Measurements from ENCODE around the gene PTPRM.

The PTPRM gene

DNA sequence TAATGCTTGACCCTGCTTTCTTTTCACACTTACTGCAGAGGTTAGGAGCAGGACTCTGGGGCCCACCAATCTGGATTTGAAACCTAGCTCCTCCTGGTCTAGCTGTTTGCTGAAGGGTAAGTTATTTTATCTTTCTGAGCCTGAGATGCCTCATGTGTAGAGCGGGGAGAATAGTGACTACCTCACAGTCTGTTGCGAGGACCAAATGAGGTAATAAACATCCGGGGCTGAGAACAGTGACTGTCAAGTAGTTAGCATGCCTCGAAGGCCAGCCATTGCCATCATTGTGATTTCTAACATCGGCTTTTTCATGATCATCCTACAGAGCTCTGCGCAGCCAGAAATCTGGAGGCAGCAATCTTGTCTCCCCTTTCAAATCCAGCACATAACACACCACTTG is 32.9 kb downstream of the PTPRM start:
- DNase-seq (ENCODE audit: low read depth in 2 of 2), result no peak

DNA sequence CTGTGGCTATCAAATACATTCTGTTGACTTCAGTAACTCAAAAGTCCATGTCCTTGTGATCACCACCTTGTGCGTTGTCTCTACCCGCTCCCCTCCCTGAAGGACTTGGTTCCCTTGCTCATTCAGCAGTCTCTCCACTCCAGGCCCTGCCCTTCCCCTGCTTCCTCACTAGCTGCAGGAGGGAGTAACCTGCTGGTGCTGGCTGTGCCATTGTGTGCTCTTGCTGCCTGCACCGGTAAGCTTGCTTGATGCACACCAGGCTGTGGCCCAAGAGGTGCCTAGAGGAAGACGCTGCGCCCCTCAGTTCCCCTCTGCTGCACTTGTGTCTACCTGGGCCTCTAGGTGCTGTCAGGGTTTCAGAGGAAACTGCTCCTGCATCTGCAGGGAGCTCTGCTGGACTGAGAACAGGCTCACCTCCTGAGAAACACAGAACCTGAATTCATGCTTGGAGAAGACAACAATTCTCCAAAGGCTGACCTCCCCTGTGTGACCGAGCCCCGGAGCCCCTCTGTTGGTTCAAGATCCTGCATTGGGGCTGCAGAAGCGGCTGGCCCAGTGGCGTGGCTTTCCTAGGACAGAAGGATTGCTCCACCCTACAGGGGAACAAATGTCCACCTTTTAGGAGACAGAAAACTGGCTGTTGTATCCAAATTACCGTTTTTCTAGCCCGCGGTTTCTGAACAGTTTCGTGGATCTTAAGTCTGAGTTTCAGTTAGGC is 33.6 kb downstream of the PTPRM start:
- DNase-seq (ENCODE audit: low read depth in 2 of 2), result no peak

DNA sequence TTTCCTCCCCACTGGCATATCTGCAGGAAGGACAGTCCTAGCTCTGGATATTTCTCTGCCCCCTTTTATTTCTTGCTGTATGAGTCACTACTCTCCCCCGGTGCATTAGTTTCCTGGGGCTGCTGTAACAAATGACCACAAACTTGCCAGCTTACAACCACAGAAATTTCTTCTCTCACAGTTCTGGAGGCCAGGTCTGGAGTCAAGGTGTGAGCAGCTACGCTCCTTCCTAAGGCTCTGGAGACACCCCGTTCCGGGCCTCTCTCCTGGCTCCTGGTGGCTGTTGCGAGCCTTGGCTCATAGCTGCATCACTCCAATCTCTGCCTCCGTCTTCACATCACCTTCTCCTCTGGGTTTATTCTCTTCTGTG is 34.1 kb downstream of the PTPRM start:
- DNase-seq (ENCODE audit: low read depth in 2 of 2), result no peak

DNA sequence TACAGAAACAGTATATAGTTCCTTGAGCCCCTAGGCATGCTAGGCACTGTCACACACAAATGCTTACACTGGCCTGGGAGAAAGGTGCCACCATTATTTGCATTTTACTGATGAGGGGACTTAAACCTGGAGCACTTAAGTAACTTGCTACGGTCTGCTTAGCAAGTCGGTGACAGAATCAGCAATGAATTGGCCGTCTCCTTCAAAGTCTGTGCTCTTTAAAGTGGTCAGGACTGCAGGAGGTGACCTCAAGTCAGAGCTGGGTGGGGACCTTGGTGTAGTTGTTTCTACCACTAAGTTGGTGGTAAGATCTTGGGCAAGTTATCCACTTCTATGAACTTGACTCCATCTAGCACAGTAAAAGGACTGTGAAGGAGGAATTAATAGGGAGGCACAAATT is 34.8 kb downstream of the PTPRM start:
- no peak for DNase-seq (ENCODE audit: low read depth in 2 of 2)

DNA sequence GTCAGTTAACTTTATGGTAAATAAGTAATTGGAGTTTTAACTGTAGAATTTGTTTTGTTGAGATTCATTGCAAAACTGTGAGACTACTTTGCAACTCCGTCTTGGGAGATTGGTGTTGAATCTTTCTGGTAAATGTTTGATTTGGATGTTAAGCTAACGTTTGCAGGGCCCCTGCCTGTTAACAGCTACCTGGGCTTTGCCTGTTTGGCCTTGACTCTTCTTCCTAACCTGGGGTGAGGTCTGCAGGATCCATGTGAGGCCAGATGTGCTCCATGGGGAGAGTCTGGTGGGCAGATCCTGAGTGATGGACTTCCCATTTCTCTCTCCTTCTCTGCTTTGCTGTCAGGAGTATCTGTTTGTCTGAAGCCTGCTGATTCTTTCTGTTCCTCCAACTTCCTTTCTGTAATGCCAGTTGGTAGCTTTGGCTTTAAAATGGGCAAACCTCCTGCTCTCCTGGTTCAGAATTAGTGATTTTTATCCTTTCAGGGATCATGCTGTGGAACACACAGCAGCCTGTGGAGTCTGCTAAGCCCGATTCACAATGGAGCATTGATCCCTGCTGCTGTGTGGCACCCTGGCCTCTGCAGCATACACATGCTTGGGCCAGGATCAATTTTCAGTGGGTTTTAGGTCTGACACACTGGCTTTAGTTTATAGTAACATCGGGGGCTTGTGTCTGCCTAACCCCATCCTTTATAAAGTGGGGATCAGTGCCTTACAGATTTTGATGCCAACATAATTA is 36.3 kb downstream of the PTPRM start:
- no peak for DNase-seq (ENCODE audit: low read depth in 2 of 2)

DNA sequence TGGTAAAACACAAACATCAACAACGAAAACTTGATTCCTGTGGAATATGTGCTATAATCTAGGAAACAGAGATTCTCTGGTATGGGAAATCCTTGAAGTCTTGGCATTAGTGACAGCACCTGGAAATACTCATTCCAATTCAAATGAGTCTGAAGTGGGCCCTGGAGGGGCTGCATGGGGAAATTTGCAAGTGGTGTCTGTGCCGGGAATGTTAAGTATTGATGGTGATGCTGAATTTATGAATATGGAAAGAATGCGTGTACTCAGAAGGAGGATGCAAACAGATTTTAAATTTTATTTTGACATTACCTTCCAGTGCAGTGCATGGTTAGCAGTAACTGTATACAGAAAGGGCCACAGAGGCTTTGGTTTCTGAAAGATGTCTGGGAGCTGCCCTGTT is 37.2 kb downstream of the PTPRM start:
- no peak for DNase-seq (ENCODE audit: low read depth in 2 of 2)

DNA sequence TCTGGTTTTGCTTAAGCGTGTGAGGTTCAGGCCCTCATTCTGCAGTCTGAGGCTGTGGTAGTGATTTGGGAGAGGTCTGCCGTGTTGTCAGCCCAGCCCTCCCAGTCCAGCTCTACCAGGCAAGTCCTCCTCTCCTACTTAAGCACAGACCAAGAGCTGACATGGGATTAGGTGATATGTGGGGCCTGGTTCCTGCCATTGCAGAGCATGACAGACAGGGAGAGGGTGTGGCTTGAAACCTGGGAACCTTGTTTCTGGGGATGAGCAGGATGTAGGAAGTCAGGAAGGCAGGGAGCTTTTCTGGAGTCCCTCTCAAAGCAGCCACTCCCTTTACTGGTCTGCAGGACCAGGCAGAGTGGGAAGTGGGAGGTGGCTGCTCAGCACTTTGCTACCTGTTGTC is 38.6 kb downstream of the PTPRM start:
- DNase-seq (ENCODE audit: low read depth in 2 of 2), result no peak

DNA sequence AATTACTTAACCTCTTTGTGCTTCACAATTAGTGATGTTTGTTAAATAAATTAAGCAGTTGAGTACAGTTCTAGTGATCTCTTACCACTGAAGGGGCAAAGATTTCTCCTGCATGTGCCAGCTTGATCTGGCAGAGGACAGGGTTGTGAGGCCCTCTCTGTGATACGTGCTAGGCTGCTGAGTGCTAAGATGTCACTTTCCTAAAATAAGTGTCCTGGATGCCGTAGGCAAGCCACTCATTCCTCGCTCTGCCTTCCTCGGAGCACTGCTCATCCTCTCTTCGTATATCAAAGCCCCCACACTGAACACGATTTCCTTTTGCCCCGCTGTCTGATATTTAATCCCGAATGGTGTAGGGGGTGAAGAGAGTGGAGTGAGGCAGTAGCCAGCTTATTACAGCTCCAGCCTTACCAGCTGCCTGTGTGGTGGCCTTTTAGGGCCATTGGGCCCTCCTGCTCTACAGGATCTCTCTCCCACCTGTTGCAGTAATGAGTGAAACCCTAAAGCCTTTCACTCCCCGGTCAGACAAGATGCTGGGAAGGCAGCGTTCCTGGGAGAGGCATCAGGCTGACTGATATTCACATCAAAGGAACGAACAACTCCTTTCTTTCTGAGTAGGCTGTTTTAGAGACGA is 40.5 kb downstream of the PTPRM start:
- DNase-seq (ENCODE audit: low read depth in 2 of 2), result no peak

DNA sequence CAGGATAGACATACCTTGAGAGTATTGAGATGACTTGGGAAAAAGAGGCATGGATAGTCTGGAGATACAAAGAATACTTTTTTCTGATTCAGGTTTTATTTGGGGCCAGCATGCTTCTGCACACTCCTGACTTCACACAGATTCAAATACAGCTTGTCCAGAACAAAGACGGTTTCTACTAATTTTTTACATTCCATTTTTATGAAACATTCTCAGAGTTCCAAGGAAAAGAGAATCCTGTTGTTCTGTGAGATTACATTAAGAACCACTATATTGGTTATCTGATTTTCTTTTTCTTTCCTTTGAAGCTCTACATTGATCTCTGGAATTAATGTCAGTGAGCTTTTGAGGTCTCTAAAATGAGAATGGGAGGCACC is 41.0 kb downstream of the PTPRM start:
- no peak for DNase-seq (ENCODE audit: low read depth in 2 of 2)

DNA sequence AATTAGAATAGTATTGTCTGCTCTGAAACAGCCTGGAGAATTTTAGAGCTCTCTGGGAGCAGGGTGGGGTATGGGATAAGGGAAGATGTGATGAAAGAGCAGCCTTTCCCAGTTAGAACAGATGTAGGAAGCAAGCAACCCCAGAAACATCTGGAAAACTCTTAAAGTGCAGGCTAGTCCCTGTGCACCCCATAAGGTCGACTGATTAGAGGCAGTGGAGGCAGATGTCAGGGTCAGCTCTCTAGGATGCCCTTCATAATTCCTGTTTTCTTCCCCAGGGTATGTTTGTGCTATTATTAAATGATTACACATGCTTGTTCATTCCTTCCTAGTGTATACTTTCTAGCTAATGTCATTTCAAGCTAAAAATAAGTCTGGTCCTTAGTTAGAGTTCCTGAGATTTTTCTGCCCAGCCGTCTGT is 41.7 kb downstream of the PTPRM start:
- DNase-seq (ENCODE audit: low read depth in 2 of 2), result no peak

DNA sequence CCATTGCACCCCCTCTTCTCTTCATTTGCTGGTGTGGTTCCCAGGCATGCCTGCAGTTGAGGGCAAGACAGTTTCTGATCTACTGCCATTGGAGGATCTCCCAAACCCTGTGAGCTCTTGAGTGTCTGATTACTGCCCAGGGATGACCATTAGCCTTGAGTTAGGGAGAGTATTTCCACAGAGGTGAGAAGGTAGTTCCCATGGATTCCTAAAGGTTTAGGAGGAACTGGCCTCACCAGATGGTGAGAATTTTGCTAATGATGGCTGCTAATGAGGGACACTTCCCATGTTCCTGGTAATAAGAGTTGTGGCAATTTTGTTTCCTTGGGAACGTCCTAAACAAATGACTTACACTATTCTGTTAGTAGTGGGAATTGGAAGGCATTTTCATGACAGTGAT is 42.5 kb downstream of the PTPRM start:
- no peak for DNase-seq (ENCODE audit: low read depth in 2 of 2)

DNA sequence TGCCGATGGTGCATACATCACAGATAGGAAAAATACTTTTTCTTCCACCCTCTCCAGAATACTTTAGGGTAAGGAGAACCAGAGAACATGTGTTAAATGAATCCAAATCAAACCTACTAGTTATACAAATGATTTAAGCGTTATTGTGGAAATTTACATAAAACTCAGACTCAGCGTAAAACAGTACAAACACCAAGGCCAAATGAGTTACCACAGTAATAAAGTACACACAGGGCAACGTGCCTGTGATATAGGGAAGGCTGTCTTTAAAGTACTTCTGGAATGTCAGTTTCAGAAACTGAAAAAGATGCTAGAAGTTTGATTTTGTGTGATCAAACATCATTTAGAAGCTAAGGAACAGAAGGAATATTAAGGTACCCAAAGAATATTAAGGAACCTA is 46.9 kb downstream of the PTPRM start:
- DNase-seq (ENCODE audit: low read depth in 2 of 2), result no peak

DNA sequence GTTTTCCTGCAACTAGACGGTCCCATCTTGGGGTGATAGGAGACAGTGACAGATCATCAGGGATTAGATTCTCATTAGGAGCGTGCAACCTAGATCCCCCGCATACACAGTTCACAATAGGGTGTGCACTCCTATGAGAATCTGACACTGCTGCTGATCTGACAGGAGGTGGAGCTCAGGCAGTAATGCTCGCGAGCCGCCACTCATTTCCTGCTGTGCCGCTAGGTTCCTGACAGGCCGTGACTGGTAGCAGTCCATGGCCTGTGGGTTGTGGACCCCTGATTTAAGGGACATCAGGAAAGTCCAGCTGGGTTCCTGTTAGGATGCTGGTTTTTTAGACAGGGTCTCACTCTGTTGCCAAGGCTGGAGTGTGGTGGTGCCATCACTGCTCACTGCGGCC is 48.7 kb downstream of the PTPRM start:
- no peak for DNase-seq (ENCODE audit: low read depth in 2 of 2)

DNA sequence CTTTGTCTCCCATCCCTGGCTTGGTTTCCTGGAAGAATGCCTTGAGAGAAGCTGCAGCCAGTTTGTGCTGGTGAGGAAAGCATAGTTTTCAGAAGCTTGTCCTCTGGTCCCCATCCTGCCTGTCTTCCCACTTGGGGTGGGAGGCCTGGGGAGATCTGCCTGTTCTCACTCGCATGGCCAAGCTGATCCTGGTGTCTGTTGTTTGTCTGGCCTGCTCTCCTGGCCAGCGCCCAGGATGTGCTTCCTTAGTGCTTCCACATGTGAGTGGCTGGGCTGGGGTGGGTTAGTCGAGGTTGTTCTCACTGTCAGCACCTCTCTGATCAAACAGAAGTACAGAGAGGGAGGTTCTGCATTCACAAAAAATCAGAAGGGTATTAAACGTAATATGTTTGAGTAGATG is 49.5 kb downstream of the PTPRM start:
- no peak for DNase-seq (ENCODE audit: low read depth in 2 of 2)

DNA sequence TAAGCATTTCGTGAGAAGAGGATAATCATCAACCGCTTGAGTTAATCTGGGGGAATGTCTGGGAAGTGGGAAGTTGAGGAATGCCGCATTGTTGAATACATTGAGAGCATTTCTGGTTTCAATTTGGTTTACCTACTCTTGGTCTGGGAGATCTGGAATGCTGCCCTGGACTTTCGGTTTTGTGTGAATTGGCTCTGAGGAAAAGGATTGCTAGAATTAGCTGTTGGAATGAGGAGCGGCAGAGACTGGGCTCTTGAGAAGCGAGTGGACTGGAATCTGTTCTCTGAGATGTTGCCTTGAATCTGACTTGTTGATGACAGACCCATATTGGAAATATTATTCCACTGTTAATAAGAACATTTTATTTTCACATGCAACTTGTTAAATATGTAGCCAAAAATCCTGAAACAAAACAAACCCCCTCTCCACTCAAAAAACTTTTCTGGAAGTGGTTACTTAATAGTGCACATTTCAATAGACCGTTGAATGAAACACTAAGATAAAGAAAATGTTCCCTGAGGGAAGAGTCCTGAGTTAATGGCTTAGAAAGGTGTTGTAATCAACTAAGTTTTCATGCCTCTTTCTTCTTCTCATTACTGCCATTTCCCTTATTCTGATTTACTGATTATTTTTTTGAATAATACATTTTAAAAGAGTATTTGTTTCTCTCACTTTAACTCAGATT is 50.8 kb downstream of the PTPRM start:
- no peak for DNase-seq (ENCODE audit: low read depth in 2 of 2)

DNA sequence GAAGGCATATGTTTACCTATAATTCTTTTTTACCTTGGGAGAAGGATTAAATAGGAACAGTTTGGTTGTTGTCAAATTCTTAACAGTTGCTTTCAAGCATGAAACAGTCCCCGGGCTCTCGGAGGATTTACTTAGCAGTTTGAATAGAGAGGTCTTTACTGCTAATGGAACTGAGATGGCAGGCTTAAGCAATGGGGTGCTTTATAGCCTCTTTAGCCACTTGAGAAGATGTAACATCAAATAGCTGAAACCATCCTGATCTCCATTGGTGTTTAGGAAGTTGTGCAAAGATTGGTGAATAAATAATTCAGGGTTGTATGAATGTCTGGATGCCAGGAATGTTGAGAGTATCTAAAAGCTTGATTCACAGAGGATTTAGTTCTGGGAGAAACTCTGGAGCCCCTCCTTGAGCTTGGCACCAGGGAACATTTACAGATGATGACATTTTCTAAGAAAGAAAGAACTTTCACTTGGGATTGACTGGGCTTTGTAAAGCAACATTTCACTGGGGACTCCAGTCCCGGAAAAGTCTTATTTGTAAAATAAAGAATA is 51.9 kb downstream of the PTPRM start:
- DNase-seq (ENCODE audit: low read depth in 2 of 2), result no peak

DNA sequence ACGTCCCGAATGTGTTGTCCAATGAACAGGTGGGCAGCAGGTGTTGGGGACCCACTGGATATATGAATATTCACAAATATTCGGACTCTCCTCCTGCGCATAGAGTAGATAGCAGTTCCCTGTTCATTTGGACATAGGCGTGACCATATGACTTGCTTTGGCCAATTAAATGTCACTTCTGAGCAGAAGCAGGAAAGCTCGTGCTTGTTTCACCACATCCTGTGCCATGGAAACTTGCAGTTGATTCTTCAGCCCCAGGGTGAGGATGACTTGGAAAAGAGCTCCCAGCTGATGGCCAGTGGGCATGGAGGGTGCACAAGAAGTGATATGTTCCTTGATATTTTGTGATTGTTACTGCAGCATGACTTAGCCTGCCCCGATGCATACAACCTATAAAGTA is 52.6 kb downstream of the PTPRM start:
- DNase-seq (ENCODE audit: low read depth in 2 of 2), result no peak

DNA sequence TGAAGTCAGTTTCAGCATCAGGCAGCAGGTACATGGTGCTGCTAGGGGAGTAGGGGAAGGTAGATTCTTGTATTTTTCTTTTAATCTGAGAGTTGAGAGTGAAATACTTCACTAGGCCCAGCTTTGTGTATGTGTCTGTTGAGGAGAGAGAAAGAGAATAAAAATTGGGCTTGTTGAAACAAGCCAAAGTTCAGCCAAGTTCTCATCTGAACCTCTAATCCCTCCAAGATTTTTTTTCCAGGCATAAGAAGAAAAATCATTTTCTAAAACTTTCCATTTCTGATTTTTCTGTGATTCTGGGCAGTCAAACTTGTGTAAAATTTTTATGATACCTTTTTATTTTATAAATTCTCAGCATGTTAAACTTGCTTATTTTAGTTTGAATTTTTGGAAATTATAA is 55.6 kb downstream of the PTPRM start:
- no peak for DNase-seq (ENCODE audit: low read depth in 2 of 2)

DNA sequence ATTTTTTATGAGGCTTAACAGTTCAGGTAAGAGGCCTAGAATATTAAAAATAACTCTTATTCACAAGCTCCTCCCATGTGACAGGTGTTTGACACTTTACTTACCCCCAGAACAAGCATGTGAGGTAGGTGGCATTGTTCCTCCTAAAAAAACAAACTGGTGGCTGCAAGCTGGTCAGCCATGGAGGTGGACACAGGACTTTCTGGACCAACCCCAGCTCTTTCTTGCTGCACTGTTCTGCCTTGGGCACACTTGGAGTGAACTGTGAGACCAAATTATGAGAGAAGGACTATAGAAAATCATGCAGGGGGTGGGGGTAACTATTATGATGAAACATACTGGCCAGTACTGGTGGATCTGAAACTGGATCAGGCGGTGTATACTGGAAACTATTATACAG is 56.6 kb downstream of the PTPRM start:
- no peak for DNase-seq (ENCODE audit: low read depth in 2 of 2)

DNA sequence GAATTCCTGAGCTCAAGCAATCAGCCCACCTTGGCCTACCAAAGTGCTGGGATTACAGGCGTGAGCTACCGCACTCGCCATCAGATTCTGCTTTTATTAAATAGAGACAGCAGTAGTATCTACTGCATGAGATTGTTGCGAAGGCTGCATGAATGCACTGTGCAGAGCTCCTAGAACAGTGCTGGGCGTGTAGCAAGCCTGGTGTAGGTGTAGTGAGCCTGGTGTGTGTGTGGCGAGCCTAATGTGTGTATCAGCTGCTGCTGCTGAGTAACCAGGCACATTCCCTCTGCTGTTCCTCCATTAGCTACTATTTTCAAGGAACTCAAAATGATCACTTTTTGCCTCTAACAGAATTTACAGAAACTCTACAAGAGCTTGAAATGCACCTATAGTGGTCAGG is 57.6 kb downstream of the PTPRM start:
- DNase-seq (ENCODE audit: low read depth in 2 of 2), result no peak

DNA sequence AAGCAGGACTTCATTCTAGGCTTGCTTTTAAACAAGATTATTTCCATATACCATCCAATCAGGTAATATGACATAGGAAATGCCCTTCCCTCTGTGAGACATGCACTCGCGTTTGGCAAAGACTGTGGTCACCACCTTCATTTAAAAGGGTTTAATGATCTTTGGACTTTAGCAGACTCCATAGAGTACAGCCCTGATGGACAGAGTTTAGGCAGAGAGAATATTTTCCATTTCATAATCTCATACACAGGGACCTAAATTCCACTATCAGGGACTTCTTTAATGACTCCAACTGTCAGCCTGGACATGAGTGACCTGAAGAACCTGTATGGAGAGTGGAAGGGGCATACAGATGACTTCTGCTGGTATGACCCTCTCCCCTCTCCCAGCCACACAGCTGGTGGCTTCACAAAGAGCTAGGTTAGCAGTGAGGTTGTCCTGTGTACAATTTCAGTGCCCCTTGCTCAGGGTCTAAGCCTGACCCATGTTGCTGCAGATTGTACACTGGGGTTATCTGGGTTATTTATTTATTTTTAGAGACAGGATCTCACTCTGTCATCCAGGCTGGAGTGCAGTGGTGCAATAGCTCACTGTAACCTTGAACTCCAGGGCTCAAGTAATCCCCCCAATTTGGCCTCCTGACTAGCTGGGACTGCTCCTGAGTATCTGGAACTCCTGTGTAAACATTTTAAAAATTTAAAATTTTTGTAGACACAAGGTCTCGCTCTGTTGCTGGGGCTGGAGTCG is 59.2 kb downstream of the PTPRM start:
- no peak for DNase-seq (ENCODE audit: low read depth in 2 of 2)
